ENCODE results near the gene ADAM23. TPM values are rescaled to one million over a fixed set of nuclear protein-coding genes. Genes with fewer than 3 reads are reported as not detected.

Gene ADAM23
- total RNA-seq, 2 donors from 2014 or later = 0.52 to 0.93 TPM

- H3K27ac ChIP-seq = no peak overlapping the region
- H3K9me3 ChIP-seq = no peaks in the 10 kb centered on the region
- H3K4me1 ChIP-seq = no peaks in the 10 kb centered on the region
- TF ChIP-seq CTCF (IDR thresholded peaks at IDR 0.05) = no peak
- no peaks in the 10 kb centered on the region for H3K27me3 ChIP-seq
- intact Hi-C loops (cut with DNase I) = no loop called here
- no peaks in the 10 kb centered on the region for H3K36me3 ChIP-seq
- no peak overlapping the region for H3K9ac ChIP-seq (ENCODE audit: low read depth in 2 of 2, low read length in 2 of 2)
- H3K4me3 ChIP-seq = no peak overlapping the region
- DNase-seq = no peak
Measured at GRCh38 chr2:206561962-206562361, 118.6 kb downstream of the ADAM23 start.

DNA sequence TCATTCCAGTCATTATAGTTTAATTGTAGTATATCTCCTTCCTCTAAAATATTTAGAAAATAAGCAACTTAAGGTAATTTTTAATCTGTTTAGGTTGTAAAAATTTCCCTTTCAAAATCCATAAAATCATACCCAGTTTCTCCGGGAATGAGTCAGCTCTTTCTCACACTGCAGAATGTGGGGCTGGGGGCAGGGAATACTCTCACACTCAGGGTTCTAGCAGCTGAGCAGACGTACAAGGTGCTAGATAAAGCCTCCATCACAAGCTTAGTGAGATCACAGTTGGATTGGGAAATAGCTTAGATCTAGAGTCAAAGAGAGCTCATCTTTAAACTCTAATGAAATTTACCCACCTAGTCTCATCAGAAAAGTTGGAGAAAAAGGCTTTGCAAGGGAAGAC lies 119.0 kb downstream of the ADAM23 start:
- H3K27me3 ChIP-seq = no peaks in the 10 kb centered on the region
- DNase-seq = no peak
- H3K9ac ChIP-seq (ENCODE audit: low read depth in 2 of 2, low read length in 2 of 2) = no peak overlapping the region
- intact Hi-C loops (cut with DNase I) = no loop called here
- no peaks in the 10 kb centered on the region for H3K36me3 ChIP-seq
- no peaks in the 10 kb centered on the region for H3K4me1 ChIP-seq
- H3K4me3 ChIP-seq = no peak overlapping the region
- no peaks in the 10 kb centered on the region for H3K9me3 ChIP-seq
- TF ChIP-seq CTCF (IDR thresholded peaks at IDR 0.05) = no peak
- no peak overlapping the region for H3K27ac ChIP-seq

DNA sequence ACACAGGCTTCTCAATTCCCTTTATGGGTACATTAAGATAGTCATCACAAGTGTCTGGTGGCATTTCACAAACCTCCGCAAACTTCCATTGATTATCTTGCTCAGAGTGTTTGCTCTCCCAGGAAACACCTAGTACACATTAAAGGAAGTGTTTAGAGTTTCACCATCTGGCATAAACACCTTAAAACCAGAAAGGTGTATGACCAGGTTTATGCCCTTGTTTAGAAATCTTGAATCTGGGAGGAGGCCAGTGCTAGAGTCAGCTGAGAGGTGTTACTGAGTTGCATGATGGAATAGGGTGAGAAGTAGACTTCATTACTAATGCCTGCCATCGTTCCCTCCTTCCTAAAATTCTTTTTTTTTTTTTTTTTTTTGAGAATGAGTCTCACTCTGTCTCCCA lies 120.0 kb downstream of the ADAM23 start:
- no peak overlapping the region for H3K4me3 ChIP-seq
- no peaks in the 10 kb centered on the region for H3K4me1 ChIP-seq
- intact Hi-C loops (cut with DNase I) = no loop called here
- H3K9me3 ChIP-seq = no peaks in the 10 kb centered on the region
- no peaks in the 10 kb centered on the region for H3K27me3 ChIP-seq
- no peak overlapping the region for H3K27ac ChIP-seq
- no peak for DNase-seq
- TF ChIP-seq CTCF (IDR thresholded peaks at IDR 0.05) = no peak
- H3K36me3 ChIP-seq = no peaks in the 10 kb centered on the region
- no peak overlapping the region for H3K9ac ChIP-seq (ENCODE audit: low read depth in 2 of 2, low read length in 2 of 2)

GRCh38 chr2:206565666-206566065 lies 122.3 kb downstream of the ADAM23 start:
- no peaks in the 10 kb centered on the region for H3K9me3 ChIP-seq
- H3K36me3 ChIP-seq = no peaks in the 10 kb centered on the region
- TF ChIP-seq CTCF (IDR thresholded peaks at IDR 0.05) = no peak
- intact Hi-C loops (cut with DNase I) = no loop called here
- H3K27ac ChIP-seq = no peak overlapping the region
- H3K4me3 ChIP-seq = no peak overlapping the region
- DNase-seq = no peak
- H3K27me3 ChIP-seq = no peaks in the 10 kb centered on the region
- no peak overlapping the region for H3K9ac ChIP-seq (ENCODE audit: low read depth in 2 of 2, low read length in 2 of 2)
- H3K4me1 ChIP-seq = no peaks in the 10 kb centered on the region

DNA sequence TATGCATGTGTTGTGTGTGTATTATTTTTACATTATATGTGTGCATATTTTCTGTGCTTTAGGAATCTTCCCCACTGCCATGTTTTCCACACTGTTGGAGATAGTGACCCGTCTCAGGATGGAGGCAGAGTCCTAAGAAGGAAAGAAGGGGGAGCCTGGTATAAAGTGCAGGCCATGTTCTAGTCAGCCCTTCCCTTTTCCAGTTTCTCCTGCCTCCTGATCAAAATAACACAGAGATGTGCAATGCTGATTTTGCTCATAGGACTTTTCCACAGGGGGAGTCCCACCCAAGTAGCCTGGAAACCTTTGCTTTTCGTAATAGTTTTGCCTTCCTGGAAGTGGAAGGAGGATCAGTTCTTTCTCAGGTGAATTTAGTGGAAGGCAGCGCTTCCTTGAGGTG lies 126.1 kb downstream of the ADAM23 start:
- Histone ChIP-seq H3K9me3 (no peaks in the 10 kb centered on the region), H3K27ac (no peak overlapping the region), H3K4me1 (no peaks in the 10 kb centered on the region), H3K27me3 (no peaks in the 10 kb centered on the region), H3K9ac (ENCODE audit: low read depth in 2 of 2, low read length in 2 of 2) (no peak overlapping the region), H3K36me3 (no peaks in the 10 kb centered on the region), H3K4me3 (no peak overlapping the region)
- no peak for TF ChIP-seq CTCF (IDR thresholded peaks at IDR 0.05)
- no peak for DNase-seq
- intact Hi-C loops (cut with DNase I) = no loop called here

GRCh38 chr2:206570199-206570598 lies 126.9 kb downstream of the ADAM23 start:
- no peak overlapping the region for H3K27ac ChIP-seq
- intact Hi-C loops (cut with DNase I) = no loop called here
- TF ChIP-seq CTCF (IDR thresholded peaks at IDR 0.05) = no peak
- H3K9me3 ChIP-seq = no peaks in the 10 kb centered on the region
- no peaks in the 10 kb centered on the region for H3K4me1 ChIP-seq
- no peaks in the 10 kb centered on the region for H3K36me3 ChIP-seq
- H3K9ac ChIP-seq (ENCODE audit: low read depth in 2 of 2, low read length in 2 of 2) = no peak overlapping the region
- DNase-seq = no peak
- H3K4me3 ChIP-seq = no peak overlapping the region
- H3K27me3 ChIP-seq = no peaks in the 10 kb centered on the region

Measured in colonic mucosa (tissue), 4 donors.